Spleen (tissue), 11 donors: Measurements from ENCODE around the gene IL15. TPM values are rescaled to one million over a fixed set of nuclear protein-coding genes. Genes with fewer than 3 reads are reported as not detected.
A peak's percentile ranks its signal among the peaks of the same experiment; 100 is the strongest.
"Not testable (repeated sequence)": the region's sequence is repeated elsewhere in the genome, so short reads cannot be mapped to it uniquely, and the experiment has no call there.

Experiments used
- DNase-seq: peaks from one replicate; pipeline ENCODE4 v3.0.0-alpha.2; 2020
- H3K27ac ChIP-seq, 8 donors: fragments of 200-600 bp; sonication (generic) in 7 of 8; 1 replicate in 4 of 8; 2 replicates in 4 of 8; pipeline versions ENCODE4 v1.5.0 to v1.8.0; 2016 to 2021; ENCODE audit warnings: inconsistent platforms in 4 of 8, mild to moderate bottlenecking in 4 of 8, moderate library complexity in 1 of 8
- H3K27me3 ChIP-seq, 7 donors: fragments of 200-600 bp; sonication (generic) in 6 of 7; replicated peaks in 1 of 7; 1 replicate in 4 of 7; 2 replicates in 3 of 7; pipeline versions ENCODE4 v1.5.0 to v1.8.0; 2016 to 2021; ENCODE audit warnings: inconsistent platforms in 3 of 7, mild to moderate bottlenecking in 1 of 7
- H3K36me3 ChIP-seq, 6 donors: fragments of 200-600 bp; sonication (generic) in 5 of 6; 1 replicate in 4 of 6; 2 replicates in 2 of 6; pipeline versions ENCODE4 v1.5.0 to v1.8.0; 2016 to 2021; ENCODE audit warnings: inconsistent platforms in 2 of 6
- H3K4me1 ChIP-seq, 6 donors: fragments of 200-600 bp; sonication (generic) in 5 of 6; 1 replicate in 3 of 6; 2 replicates in 3 of 6; pipeline versions ENCODE4 v1.5.0 to v1.8.0; 2016 to 2021; ENCODE audit warnings: inconsistent platforms in 3 of 6
- H3K4me3 ChIP-seq, 8 donors: fragments of 200-600 bp; sonication (generic) in 7 of 8; 1 replicate in 4 of 8; 2 replicates in 4 of 8; pipeline versions ENCODE4 v1.5.0 to v1.8.0; 2016 to 2021; ENCODE audit warnings: inconsistent platforms in 4 of 8, mild to moderate bottlenecking in 4 of 8, moderate library complexity in 2 of 8
- H3K9me3 ChIP-seq, 8 donors: fragments of 200-600 bp; sonication (generic) in 7 of 8; 1 replicate in 4 of 8; 2 replicates in 4 of 8; pipeline versions ENCODE4 v1.5.0 to v1.8.0; 2016 to 2021; ENCODE audit warnings: inconsistent platforms in 4 of 8
- CTCF ChIP-seq, 11 experiments: fragments of 200-600 bp in 7 of 11; fragments of 450-650 bp in 4 of 11; sonication (generic) in 4 of 11; IDR thresholded peaks in 8 of 11; conservative IDR thresholded peaks in 3 of 11; 1 replicate in 7 of 11; 2 replicates in 4 of 11; pipeline versions ENCODE4 v1.4.0 to v1.8.0; 2016 to 2021; ENCODE audit warnings: antibody characterized with exemption in 11 of 11, inconsistent platforms in 4 of 11, mild to moderate bottlenecking in 1 of 11
- POLR2A ChIP-seq, 3 donors: fragments of 450-650 bp; IDR thresholded peaks; one replicate each; pipeline ENCODE4 v1.5.1; 2017; ENCODE audit warnings: antibody characterized with exemption in 3 of 3, mild to moderate bottlenecking in 1 of 3
- POLR2AphosphoS5 ChIP-seq, 3 donors: sonication (generic); formaldehyde crosslinking; IDR thresholded peaks; one replicate each; pipeline ENCODE4 v1.5.1; 2017; ENCODE audit warnings: antibody characterized with exemption in 3 of 3
- WGBS, 5 donors: extraction: QIAGEN DNeasy Blood & Tissue Kit in 3 of 5; methylation state at CpG; one replicate each; pipeline versions ENCODE4 v1.1.5 to v1.1.7; 2013 to 2018; 5-methylcytosine and 5-hydroxymethylcytosine counted together
- intact Hi-C: fragments of 100-400 bp; cut with DNase I; formaldehyde crosslinking; loops from one replicate; pipeline ENCODE4 v1.15.0; 2023; ENCODE audit warnings: low total_unique reads
- polyA plus RNA-seq, 3 donors: library from polyadenylated mRNA; stranded (reverse); fragments of 200-250 nt; gene quantifications; one replicate each; pipeline ENCODE4 v1.2.1, GENCODE V29; 2013
- total RNA-seq, 7 donors: library from RNA; depleted of rRNA in 3 of 7; stranded (reverse); fragments of >200 nt in 3 of 7; fragmentation: NEBNext Ultra II Directional in 4 of 7; extraction: Animal tissue kit (Norgen Biotek cat#: 25700) in 4 of 7; gene quantifications; one replicate each; pipeline versions ENCODE4 v1.1.0 to v1.2.1, GENCODE V29; 2016 to 2021
- donor health status: healthy with polysubstance abuse.
- donor health status: DM: no; HTN: no; CAD: no; lungs with moderate emphysema.
- donor health status: DM: no; HTN: no; CAD: no.
- donor health status: Bipolar disorder and iron deficiency.
- donor health status: healthy.
- donor health status: DM: no; HTN: no; CAD: no.
- donor health status: DM: yes; HTN: yes; CAD: no.

Gene IL15
- total and polyA plus RNA-seq, 10 donors = 15.9 to 37.0 (median 21.1) TPM

GRCh38 chr4:141605425-141605856, 30.9 kb upstream of the IL15 start:
- H3K4me1 ChIP-seq = no peaks in the 10 kb centered on the region
- peaks cover 0 to 5% (median 0%) of the 10 kb centered on the region in 8 donors for H3K9me3 ChIP-seq
- WGBS, 5 donors = 90 to 95% (median 90%) methylated on average over 10 to 18 of the region's 18 CpGs
- no peak overlapping the region for H3K27ac ChIP-seq
- no peaks in the 10 kb centered on the region for H3K36me3 ChIP-seq
- TF ChIP-seq POLR2AphosphoS5 (IDR thresholded peaks at IDR 0.05) (no peak), CTCF (IDR thresholded peaks at IDR 0.05 in 8 of 11, conservative IDR thresholded peaks at IDR 0.05 in 3 of 11) (no peak), POLR2A (IDR thresholded peaks at IDR 0.05) (no peak)
- no peak overlapping the region for H3K4me3 ChIP-seq
- H3K27me3 ChIP-seq = peaks cover 0 to 10% (median 0%) of the 10 kb centered on the region in 7 donors
- peak; percentile 65 for DNase-seq
- intact Hi-C loops = no loop called here

GRCh38 chr4:141609243-141609642, 27.1 kb upstream of the IL15 start:
- Histone ChIP-seq H3K27me3 (peaks cover 0 to 10% (median 0%) of the 10 kb centered on the region in 7 donors), H3K4me1 (no peaks in the 10 kb centered on the region), H3K9me3 (peaks cover 0 to 5% (median 0%) of the 10 kb centered on the region in 8 donors), H3K27ac (no peak overlapping the region), H3K36me3 (no peaks in the 10 kb centered on the region), H3K4me3 (no peak overlapping the region)
- 72 to 92% (median 81%) methylated on average over 4 of the region's 4 CpGs for WGBS, 5 donors
- no peak for DNase-seq
- intact Hi-C loops = no loop called here
- TF ChIP-seq POLR2A (IDR thresholded peaks at IDR 0.05) = no peak
- no peak for TF ChIP-seq POLR2AphosphoS5 (IDR thresholded peaks at IDR 0.05)
- TF ChIP-seq CTCF (IDR thresholded peaks at IDR 0.05 in 8 of 11, conservative IDR thresholded peaks at IDR 0.05 in 3 of 11) = no peak

- Histone ChIP-seq H3K27ac (no peak overlapping the region), H3K4me1 (peaks cover 0 to 5% (median 0%) of the 10 kb centered on the region in 6 donors)
- no peak for TF ChIP-seq POLR2A (IDR thresholded peaks at IDR 0.05)
- TF ChIP-seq CTCF (IDR thresholded peaks at IDR 0.05 in 8 of 11, conservative IDR thresholded peaks at IDR 0.05 in 3 of 11) = no peak
- no peak for TF ChIP-seq POLR2AphosphoS5 (IDR thresholded peaks at IDR 0.05)
Observed at GRCh38 chr4:141610365-141610764, 26.0 kb upstream of the IL15 start.

GRCh38 chr4:141614878-141615586, 21.4 kb upstream of the IL15 start:
- H3K9me3 ChIP-seq = peaks cover 0 to 9% (median 0%) of the 10 kb centered on the region in 8 donors
- H3K27me3 ChIP-seq = no peaks in the 10 kb centered on the region
- no peaks in the 10 kb centered on the region for H3K36me3 ChIP-seq
- peaks cover 0 to 5% (median 0%) of the 10 kb centered on the region in 6 donors for H3K4me1 ChIP-seq
- H3K4me3 ChIP-seq = no peak overlapping the region
- no peak for DNase-seq
- intact Hi-C loops = no loop called here
- no peak for TF ChIP-seq CTCF (IDR thresholded peaks at IDR 0.05 in 8 of 11, conservative IDR thresholded peaks at IDR 0.05 in 3 of 11)
- TF ChIP-seq POLR2A (IDR thresholded peaks at IDR 0.05) = no peak
- no peak for TF ChIP-seq POLR2AphosphoS5 (IDR thresholded peaks at IDR 0.05)
- 71 to 83% (median 76%) methylated on average over 7 to 11 of the region's 11 CpGs for WGBS, 5 donors
- H3K27ac ChIP-seq = no peak overlapping the region

More at GRCh38 chr4:141610365-141610764, 26.0 kb upstream of the IL15 start:
- H3K9me3 ChIP-seq = peaks cover 0 to 3% (median 0%) of the 10 kb centered on the region in 8 donors
- H3K27me3 ChIP-seq = peaks cover 0 to 4% (median 0%) of the 10 kb centered on the region in 7 donors
- H3K36me3 ChIP-seq = no peaks in the 10 kb centered on the region
- intact Hi-C loops = no loop called here
- H3K4me3 ChIP-seq = no peak overlapping the region
- DNase-seq = no peak

GRCh38 chr4:141615587-141615918, 20.8 kb upstream of the IL15 start:
- H3K27me3 ChIP-seq, H3K27ac ChIP-seq, intact Hi-C loops, H3K4me3 ChIP-seq, H3K4me1 ChIP-seq, H3K36me3 ChIP-seq, H3K9me3 ChIP-seq: not testable (repeated sequence)
- peak; percentile 63 for DNase-seq
- WGBS, 5 donors = 94 to 100% (median 97%) methylated on average over 3 to 8 of the region's 8 CpGs
